Vagina (tissue), 2 donors: ENCODE data around the gene HTR1E.

Experiments used
- CTCF ChIP-seq, 3 experiments: fragments of 450-650 bp in 2 of 3; fragments of 200-600 bp in 1 of 3; sonication (generic) in 1 of 3; IDR thresholded peaks; one replicate each; pipeline ENCODE4 v1.5.1; 2017 to 2019; ENCODE audit warnings: antibody characterized with exemption in 3 of 3, mild to moderate bottlenecking in 2 of 3, moderate library complexity in 2 of 3
- POLR2A ChIP-seq, 2 donors: fragments of 450-650 bp; IDR thresholded peaks; one replicate each; pipeline ENCODE4 v1.6.1; 2017; ENCODE audit warnings: antibody characterized with exemption in 2 of 2, mild to moderate bottlenecking in 2 of 2, moderate library complexity in 2 of 2
- POLR2AphosphoS5 ChIP-seq, 2 donors: sonication (generic); formaldehyde crosslinking; IDR thresholded peaks; one replicate each; pipeline ENCODE4 v1.9.0; 2017; ENCODE audit warnings: antibody characterized with exemption in 2 of 2, mild to moderate bottlenecking in 2 of 2, low read depth in 1 of 2; ENCODE audit not compliant: insufficient read depth in 1 of 2

- TF ChIP-seq CTCF (IDR thresholded peaks at IDR 0.05) (no peak), POLR2A (IDR thresholded peaks at IDR 0.05) (no peak), POLR2AphosphoS5 (IDR thresholded peaks at IDR 0.05; ENCODE audit: insufficient read depth in 1 of 2, low read depth in 1 of 2) (no peak)
These were observed 35.8 kb downstream of the HTR1E start for GRCh38 chr6:86973088-86973487.
